Measurements from ENCODE around the gene CYP19A1.

CYP19A1 gene

DNA sequence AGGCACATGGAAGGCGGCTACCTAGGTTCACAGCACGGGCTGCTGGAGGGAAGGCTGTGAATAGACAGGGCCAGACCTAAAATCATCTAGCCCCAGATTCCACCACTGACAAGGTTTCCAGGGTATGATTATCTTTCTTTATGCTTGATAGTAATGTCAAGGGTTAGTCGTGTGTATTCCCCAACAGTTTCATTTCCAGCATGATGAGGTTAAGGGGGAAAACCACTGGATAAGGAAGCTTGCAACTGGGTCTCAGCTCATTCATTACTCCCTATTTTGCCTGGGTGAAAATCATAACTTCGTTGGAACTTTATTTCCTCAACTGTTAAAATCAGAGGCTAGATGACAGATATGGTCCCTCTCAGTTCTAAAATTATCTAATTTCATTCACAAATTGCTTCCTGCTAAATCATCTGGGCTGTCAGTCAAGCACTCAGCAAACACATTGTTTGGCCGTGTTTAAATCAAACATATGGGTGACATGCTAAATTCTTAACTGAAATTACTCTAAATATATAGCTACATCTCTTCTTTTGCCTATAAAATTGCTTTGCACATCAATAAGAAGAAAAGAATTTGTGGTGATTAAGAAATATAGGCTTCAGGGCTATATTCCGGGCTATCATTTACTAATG lies 111.7 kb downstream of the CYP19A1 start:
- H4K20me1 ChIP-seq (ENCODE audit: control insufficient read depth, insufficient read depth, low read depth, low read length) = no peaks in the 10 kb centered on the region
- no peak overlapping the region for H3K4me2 ChIP-seq (ENCODE audit: low read length)
- H3F3A ChIP-seq (ENCODE audit: control insufficient read depth, insufficient read depth) = no peaks in the 10 kb centered on the region
- no peaks in the 10 kb centered on the region for H3K79me2 ChIP-seq (ENCODE audit: control insufficient read depth, low read length)
- no peak overlapping the region for H3K27ac ChIP-seq (ENCODE audit: low read depth, low read length)
- H3K9me3 ChIP-seq (ENCODE audit: control insufficient read depth, insufficient read depth, low read length) = no peaks in the 10 kb centered on the region
- TF ChIP-seq CTCF (IDR thresholded peaks at IDR 0.05; ENCODE audit: low read depth, low read length, poor library complexity, severe bottlenecking) = no peak
- TF ChIP-seq EZH2phosphoT487 (IDR thresholded peaks at IDR 0.05; ENCODE audit: borderline replicate concordance, low read length) = no peak
- no peaks in the 10 kb centered on the region for H3K9me2 ChIP-seq (replicated peaks; ENCODE audit: control insufficient read depth, low read length)
- H3K4me3 ChIP-seq (ENCODE audit: low read length) = no peak overlapping the region
- H3K4me1 ChIP-seq (ENCODE audit: control insufficient read depth, low read length) = no peaks in the 10 kb centered on the region
- H3K27me3 ChIP-seq (ENCODE audit: control insufficient read depth, low read length) = peaks cover 4% of the 10 kb centered on the region; the same call in 1 of the 2 replicates
- H3K36me3 ChIP-seq (ENCODE audit: control insufficient read depth, low read length) = no peaks in the 10 kb centered on the region

DNA sequence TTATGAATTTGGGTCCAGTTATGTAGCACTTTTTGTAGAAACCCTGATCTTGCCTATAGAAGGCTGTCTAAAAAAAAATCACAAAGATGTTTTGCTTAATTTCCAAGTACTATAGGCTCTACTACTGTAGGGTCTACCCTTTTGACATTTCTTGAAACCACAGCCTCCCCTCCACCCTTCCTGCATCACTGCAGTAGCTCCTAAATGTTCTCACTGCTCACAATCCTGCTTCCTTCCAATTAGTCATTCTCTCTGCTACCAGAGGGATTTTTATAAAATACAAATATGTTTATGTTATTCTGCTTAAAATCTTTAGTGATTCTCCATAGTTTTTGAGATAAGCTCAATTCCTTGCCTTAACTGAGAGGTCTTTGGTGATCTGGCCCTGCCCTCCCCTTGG lies 114.0 kb downstream of the CYP19A1 start:
- Histone ChIP-seq H3F3A (ENCODE audit: control insufficient read depth, insufficient read depth) (no peaks in the 10 kb centered on the region), H3K27ac (ENCODE audit: low read depth, low read length) (no peak overlapping the region), H3K9me3 (ENCODE audit: control insufficient read depth, insufficient read depth, low read length) (no peaks in the 10 kb centered on the region), H3K4me1 (ENCODE audit: control insufficient read depth, low read length) (no peaks in the 10 kb centered on the region), H3K9me2 (replicated peaks; ENCODE audit: control insufficient read depth, low read length) (no peaks in the 10 kb centered on the region), H3K27me3 (ENCODE audit: control insufficient read depth, low read length) (no peaks in the 10 kb centered on the region), H3K4me3 (ENCODE audit: low read length) (no peak overlapping the region), H3K4me2 (ENCODE audit: low read length) (no peak overlapping the region), H4K20me1 (ENCODE audit: control insufficient read depth, insufficient read depth, low read depth, low read length) (no peaks in the 10 kb centered on the region), H3K36me3 (ENCODE audit: control insufficient read depth, low read length) (no peaks in the 10 kb centered on the region), H3K79me2 (ENCODE audit: control insufficient read depth, low read length) (no peaks in the 10 kb centered on the region)
- TF ChIP-seq CTCF (IDR thresholded peaks at IDR 0.05; ENCODE audit: low read depth, low read length, poor library complexity, severe bottlenecking) = no peak
- TF ChIP-seq EZH2phosphoT487 (IDR thresholded peaks at IDR 0.05; ENCODE audit: borderline replicate concordance, low read length) = no peak

DNA sequence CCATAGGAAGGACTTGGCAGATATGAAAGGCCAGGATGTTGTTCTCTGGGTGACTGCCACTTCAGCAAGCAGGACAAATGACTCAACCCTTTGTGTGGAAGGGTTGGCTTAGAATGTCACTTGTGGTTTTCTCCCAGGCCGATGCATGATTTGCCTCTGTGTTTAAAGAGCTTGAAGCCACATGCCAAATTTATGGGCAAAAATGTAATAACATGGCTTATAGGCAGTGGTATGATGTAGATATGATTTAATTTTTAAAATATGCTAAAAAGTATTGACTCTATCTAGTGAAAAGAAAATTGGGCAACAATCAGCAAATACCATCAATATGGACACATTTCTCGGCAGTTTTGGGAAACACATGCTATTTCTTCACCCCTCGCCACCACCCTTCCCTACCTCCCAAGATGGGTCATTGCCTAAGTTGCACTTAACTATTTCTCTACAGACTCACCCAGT lies 114.6 kb downstream of the CYP19A1 start:
- Histone ChIP-seq H3K4me1 (ENCODE audit: control insufficient read depth, low read length) (no peaks in the 10 kb centered on the region), H3K27ac (ENCODE audit: low read depth, low read length) (no peak overlapping the region), H4K20me1 (ENCODE audit: control insufficient read depth, insufficient read depth, low read depth, low read length) (no peaks in the 10 kb centered on the region), H3K9me2 (replicated peaks; ENCODE audit: control insufficient read depth, low read length) (no peaks in the 10 kb centered on the region), H3K4me3 (ENCODE audit: low read length) (no peak overlapping the region), H3K27me3 (ENCODE audit: control insufficient read depth, low read length) (no peaks in the 10 kb centered on the region), H3K9me3 (ENCODE audit: control insufficient read depth, insufficient read depth, low read length) (no peaks in the 10 kb centered on the region), H3F3A (ENCODE audit: control insufficient read depth, insufficient read depth) (no peaks in the 10 kb centered on the region), H3K36me3 (ENCODE audit: control insufficient read depth, low read length) (no peaks in the 10 kb centered on the region), H3K4me2 (ENCODE audit: low read length) (no peak overlapping the region), H3K79me2 (ENCODE audit: control insufficient read depth, low read length) (no peaks in the 10 kb centered on the region)
- TF ChIP-seq CTCF (IDR thresholded peaks at IDR 0.05; ENCODE audit: low read depth, low read length, poor library complexity, severe bottlenecking) = no peak
- TF ChIP-seq EZH2phosphoT487 (IDR thresholded peaks at IDR 0.05; ENCODE audit: borderline replicate concordance, low read length) = no peak
